K562 (cell line): ENCODE measurements around the gene PTPN1. TPM values are rescaled to one million over a fixed set of nuclear protein-coding genes. Genes with fewer than 3 reads are reported as not detected.

Source experiments
- ATAC-seq: fragments of 200-7000 bp; cut with Tn5 transposase; 3 replicates; pipeline ENCODE4 v1.9.1; 2020; ENCODE audit warnings: moderate library complexity
- BruUV-seq: library from RNA; stranded (reverse); fragments of 400-500 nt; replicated peaks from 2 replicates; lab custom pipeline; 2021; lab: Mats Ljungman, UMichigan
- CTCF ChIA-PET: fragments of 300-600 bp; formaldehyde crosslinking; extraction: SDS; loops from one replicate; lab custom pipeline; 2021; ENCODE audit warnings: low intra/inter-chr PET ratio; lab: Yijun Ruan, JAX
- POLR2A ChIA-PET: fragments of 300-600, 350-650 bp; sonication (Branson Sonifier 250); formaldehyde crosslinking; extraction: SDS; loops from one replicate; lab custom pipeline; 2021; ENCODE audit warnings: antibody characterized with exemption, inconsistent platforms; lab: Yijun Ruan, JAX
- DNase-seq, 4 experiments: peaks; one replicate each; pipeline versions ENCODE4 v3.0.0 to v3.0.0-alpha.2; 2011 to 2018; ENCODE audit warnings: low spot score in 3 of 4, mixed read lengths in 3 of 4; ENCODE audit errors: extremely low read depth in 1 of 4
- FAIRE-seq: peaks from 2 replicates; lab custom pipeline; 2011; peaks lifted over from hg19 to GRCh38; lab: Jason Lieb, UNC
- H2AFZ ChIP-seq: 2 replicates; pipeline ENCODE4 v1.6.0; 2011; ENCODE audit warnings: low read depth, low read length, control low read depth, inconsistent platforms
- H3K27ac ChIP-seq: fragments of 200-600 bp; 3 replicates; pipeline ENCODE4 v1.8.0; 2011; ENCODE audit warnings: low read depth, mild to moderate bottlenecking, control low read depth, inconsistent platforms, low read length, moderate library complexity, mixed read lengths; ENCODE audit errors: extremely low read depth
- H3K27me3 ChIP-seq, 2 experiments: fragments of 300-600 bp in 1 of 2; 2 replicates in 1 of 2; 3 replicates in 1 of 2; pipeline versions ENCODE4 v1.6.0 to v1.8.0; 2011; ENCODE audit warnings: inconsistent platforms in 2 of 2, low read length in 2 of 2, mild to moderate bottlenecking in 1 of 2, mixed read lengths in 1 of 2, moderate library complexity in 1 of 2; ENCODE audit not compliant: control insufficient read depth in 2 of 2, insufficient read depth in 2 of 2
- H3K36me3 ChIP-seq: fragments of 300-600 bp; 3 replicates; pipeline ENCODE4 v1.8.0; 2011; ENCODE audit warnings: mild to moderate bottlenecking, low read length, inconsistent platforms; ENCODE audit not compliant: control insufficient read depth, insufficient read depth
- H3K4me1 ChIP-seq, 2 experiments: fragments of 200-600 bp in 1 of 2; replicated peaks in 1 of 2; 2 replicates in 1 of 2; 3 replicates in 1 of 2; pipeline versions ENCODE4 v1.5.1 to v1.8.0; 2011; ENCODE audit warnings: inconsistent platforms in 2 of 2, low read length in 2 of 2, mild to moderate bottlenecking in 1 of 2, mixed read lengths in 1 of 2, moderate library complexity in 1 of 2; ENCODE audit not compliant: control insufficient read depth in 2 of 2, insufficient read depth in 2 of 2
- H3K4me2 ChIP-seq: 2 replicates; pipeline ENCODE4 v1.6.1; 2011; ENCODE audit warnings: low read length, control low read depth, inconsistent platforms, mixed read lengths; ENCODE audit not compliant: insufficient read depth
- H3K4me3 ChIP-seq: fragments of 200-600 bp; sonication (generic), shearing (Covaris generic); 2 replicates; pipeline ENCODE4 v1.5.1; 2016; ENCODE audit warnings: control low read depth, inconsistent platforms
- H3K79me2 ChIP-seq: fragments of 200-600 bp; 3 replicates; pipeline ENCODE4 v1.8.0; 2011; ENCODE audit warnings: low read length, inconsistent platforms; ENCODE audit not compliant: control insufficient read depth, insufficient read depth
- H3K9ac ChIP-seq, 2 experiments: 2 replicates each; pipeline versions ENCODE4 v1.6.0 to v1.6.1; 2011; ENCODE audit warnings: low read depth in 2 of 2, low read length in 2 of 2, control low read depth in 1 of 2, inconsistent platforms in 1 of 2, mild to moderate bottlenecking in 1 of 2, mixed read lengths in 1 of 2; ENCODE audit not compliant: insufficient read depth in 1 of 2
- H3K9me1 ChIP-seq: one replicate; pipeline ENCODE4 v1.6.0; 2011; ENCODE audit warnings: inconsistent platforms, mild to moderate bottlenecking, low read length, moderate library complexity; ENCODE audit not compliant: control insufficient read depth, insufficient read depth
- H3K9me3 ChIP-seq: replicated peaks from 2 replicates; pipeline ENCODE4 v1.5.1; 2011; ENCODE audit warnings: low read depth, low read length, inconsistent platforms; ENCODE audit not compliant: control insufficient read depth, insufficient read depth
- H4K20me1 ChIP-seq: replicated peaks from 2 replicates; pipeline ENCODE4 v1.6.1; 2011; ENCODE audit warnings: low read length, inconsistent platforms, mixed read lengths; ENCODE audit not compliant: control insufficient read depth, insufficient read depth
- ARID1B ChIP-seq: fragments of 450-650 bp; IDR thresholded peaks from 2 replicates; pipeline ENCODE4 v1.6.1; 2016; ENCODE audit warnings: antibody characterized with exemption, mild to moderate bottlenecking, inconsistent platforms
- CAMTA2 ChIP-seq: fragments of 250-450 bp; sonication (Bioruptor Pico); conservative IDR thresholded peaks from 2 replicates; pipeline ENCODE4 v1.5.1; 2022
- CEBPB ChIP-seq: fragments of 450-650 bp; IDR thresholded peaks from 2 replicates; pipeline ENCODE4 v1.6.1; 2016; ENCODE audit warnings: missing genetic modification characterization, missing compliant biosample characterization
- HDGF ChIP-seq: fragments of 450-650 bp; IDR thresholded peaks from 2 replicates; pipeline ENCODE4 v1.6.1; 2016
- KDM1A ChIP-seq, 2 experiments: fragments of 450-650 bp; IDR thresholded peaks; 2 replicates each; pipeline ENCODE4 v1.6.1; 2016; ENCODE audit warnings: mild to moderate bottlenecking in 2 of 2
- PRPF4 ChIP-seq: fragments of 200-400 bp; formaldehyde crosslinking; IDR thresholded peaks from one replicate; pipeline ENCODE4 v1.6.1; 2017; ENCODE audit warnings: low read length, low read depth, mild to moderate bottlenecking; ENCODE audit not compliant: insufficient read depth, poor library complexity, severe bottlenecking
- RBM14 ChIP-seq: fragments of 200-400 bp; formaldehyde crosslinking; IDR thresholded peaks from 2 replicates; pipeline ENCODE4 v1.6.1; 2018; ENCODE audit warnings: low read depth, mild to moderate bottlenecking, low read length, moderate library complexity, borderline replicate concordance; ENCODE audit not compliant: insufficient read depth
- SMARCE1 ChIP-seq: fragments of 450-650 bp; IDR thresholded peaks from 2 replicates; pipeline ENCODE4 v1.7.1; 2016; ENCODE audit warnings: mild to moderate bottlenecking
- SP2 ChIP-seq: IDR thresholded peaks from 2 replicates; pipeline ENCODE4 v1.6.1; 2011; ENCODE audit warnings: mild to moderate bottlenecking, low read depth, low read length, moderate library complexity; ENCODE audit not compliant: poor library complexity, severe bottlenecking; ENCODE audit errors: extremely low read depth
- ZKSCAN8 ChIP-seq: fragments of 200-800 bp; sonication (Bioruptor generic); IDR thresholded peaks from 2 replicates; pipeline ENCODE4 v1.6.1; 2016; ENCODE audit warnings: missing genetic modification characterization, missing compliant biosample characterization
- WGBS: fragments of 100-300 bp; shearing (Covaris generic); methylation state at CpG from one replicate; pipeline ENCODE4 v1.1.6; 2016; ENCODE audit warnings: low coverage, mixed read lengths; ENCODE audit not compliant: insufficient coverage; ENCODE audit errors: missing lambda C conversion rate; 5-methylcytosine and 5-hydroxymethylcytosine counted together
- in situ Hi-C: fragments of 300-500 bp; cut with MboI; formaldehyde crosslinking; loops from 4 replicates; pipeline ENCODE4 v1.15.0; 2018; ENCODE audit warnings: inconsistent platforms, mixed read lengths
- intact Hi-C: fragments of 100-400 bp; cut with micrococcal nuclease; formaldehyde crosslinking; loops from 2 replicates; pipeline ENCODE4 v1.14.2; 2022
- polyA plus RNA-seq, 8 experiments: library from polyadenylated mRNA; depleted of rRNA in 4 of 8; stranded (reverse) in 5 of 8; unstranded in 3 of 8; fragments of >200 nt; fragmentation: Nextera tagmentation in 2 of 8; fragmentation: Illumina TruSeq in 1 of 8; extraction: Ambion mirVana in 2 of 8; extraction: Trizol in 1 of 8; gene quantifications; 2 replicates each; pipeline versions ENCODE4 v1.2.1 to v1.2.3, GENCODE V29; 2011 to 2014; ENCODE audit warnings: inconsistent platforms in 1 of 8, missing spikeins in 1 of 8
- total RNA-seq, 7 experiments: library from RNA; depleted of rRNA in 6 of 7; stranded (reverse); fragments of >200 nt in 6 of 7; fragmentation: Illumina TruSeq in 2 of 7; extraction: Trizol in 2 of 7; gene quantifications; 2 replicates each; pipeline versions ENCODE4 v1.2.1 to v1.2.3, GENCODE V29; 2011 to 2021; ENCODE audit warnings: low replicate concordance in 1 of 7

The PTPN1 gene
- total and polyA plus RNA-seq, 9 of the 15 experiments (the other 6 are each of a cell fraction or from before 2014, with no cell fraction given): 11.0 to 85.3 (median 54.0) TPM

GRCh38 chr20:50611128-50611810 is 101.1 kb downstream of the PTPN1 start:
- intact Hi-C loops (no loop called here), in situ Hi-C loops (no loop called here)
- Histone ChIP-seq H3K79me2 (no peaks in the 10 kb centered on the region), H4K20me1 (no peaks in the 10 kb centered on the region), H3K27me3 (no peaks in the 10 kb centered on the region), H3K9me1 (no peaks in the 10 kb centered on the region), H3K4me3 (no peak overlapping the region), H3K4me2 (no peak overlapping the region), H3K36me3 (peaks cover 84% of the 10 kb centered on the region; the same call in 2 of the 3 replicates), H3K9me3 (no peaks in the 10 kb centered on the region)
- CTCF ChIA-PET: no interaction called here
- FAIRE-seq (no peak), ATAC-seq (no peak), DNase-seq (no peak)
- 76% methylated on average over 15 of the region's 15 CpGs for WGBS
- POLR2A ChIA-PET: interaction anchor here (0.6 kb wide), 1 partner anchor 499 kb away, joined by 3 read pairs; no protein-coding TSS in a partner anchor
- no TSS peak for BruUV-seq
- TF ChIP-seq RBM14: no peak
- TF ChIP-seq PRPF4: no peak
- TF ChIP-seq CEBPB (tag): no peak
- TF ChIP-seq SP2: no peak
- no peak for TF ChIP-seq CAMTA2
- no peak for TF ChIP-seq HDGF
- no peak for TF ChIP-seq ZKSCAN8
- no peak for TF ChIP-seq ARID1B
- TF ChIP-seq SMARCE1: no peak
- no peak for TF ChIP-seq KDM1A (IDR thresholded peaks at IDR 0.05)
- TF ChIP-seq, all 486 proteins: peak for 0
- H3K27ac ChIP-seq: no peak overlapping the region
- peak overlapping the region in 1 of 2 experiments; percentile 40; a peak in 1 of 4 replicates for H3K9ac ChIP-seq
- H3K4me1 ChIP-seq: no peaks in the 10 kb centered on the region; a peak in 1 of 5 replicates
- no peak overlapping the region for H2AFZ ChIP-seq
